GM19324 (cell line): Measurements from ENCODE around the gene PTCD3.

Source experiments
- ATAC-seq: cut with Tn5 transposase; IDR thresholded peaks from one replicate; pipeline ENCODE4 v1.9.1; 2021; ENCODE audit warnings: mild to moderate bottlenecking, moderate library complexity; ENCODE audit not compliant: unreplicated experiment, low FRiP score

PTCD3 gene

GRCh38 chr2:86079981-86080911 is 25.8 kb upstream of the PTCD3 start:
- peak; percentile 73 for ATAC-seq

- no peak for ATAC-seq
Observed at GRCh38 chr2:86081724-86082123, 24.3 kb upstream of the PTCD3 start.

GRCh38 chr2:86082756-86083155 is 23.3 kb upstream of the PTCD3 start:
- no peak for ATAC-seq

- ATAC-seq, result no peak
Observed at GRCh38 chr2:86087936-86088850, 17.8 kb upstream of the PTCD3 start.

GRCh38 chr2:86094229-86094628 is 11.8 kb upstream of the PTCD3 start:
- no peak for ATAC-seq

GRCh38 chr2:86097114-86097896 is 8.7 kb upstream of the PTCD3 start:
- no peak for ATAC-seq

GRCh38 chr2:86097913-86098312 is 8.1 kb upstream of the PTCD3 start:
- ATAC-seq, result no peak

GRCh38 chr2:86102157-86102556 is 3.9 kb upstream of the PTCD3 start:
- ATAC-seq, result no peak

GRCh38 chr2:86105252-86105968 is 625 bp upstream of the PTCD3 start, which contains the start of gene POLR1A:
POLR1A (minus strand) TSS chr2:86105886; CDS start chr2:86105776, 110 bp downstream.
- peak; percentile 75 for ATAC-seq

GRCh38 chr2:86107031-86107430 is 996 bp downstream of the PTCD3 start:
- ATAC-seq, result no peak

- no peak for ATAC-seq
Observed at GRCh38 chr2:86118130-86118529, 12.1 kb downstream of the PTCD3 start.

GRCh38 chr2:86123328-86123925 is 17.4 kb downstream of the PTCD3 start:
- no peak for ATAC-seq

GRCh38 chr2:86124683-86125082 is 18.6 kb downstream of the PTCD3 start:
- no peak for ATAC-seq

- no peak for ATAC-seq
Observed at GRCh38 chr2:86134709-86135108, 28.7 kb downstream of the PTCD3 start.

GRCh38 chr2:86135653-86136052 is 29.6 kb downstream of the PTCD3 start:
- ATAC-seq, result no peak

GRCh38 chr2:86136141-86136540 is 30.1 kb downstream of the PTCD3 start:
- ATAC-seq, result no peak

- ATAC-seq, result no peak
Observed at GRCh38 chr2:86138736-86139625, 32.9 kb downstream of the PTCD3 start.

- ATAC-seq, result no peak
Observed at GRCh38 chr2:86139981-86140380, 33.9 kb downstream of the PTCD3 start.
